IMR-90 (cell line): ENCODE data around the gene CDHR3. TPM values are rescaled to one million over a fixed set of nuclear protein-coding genes. Genes with fewer than 3 reads are reported as not detected.

Source experiments
- ATAC-seq: fragments of 200-7000 bp; cut with Tn5 transposase; 2 replicates; pipeline ENCODE4 v1.9.1; 2020; ENCODE audit warnings: low read depth, mild to moderate bottlenecking, moderate library complexity
- BruUV-seq: library from RNA; stranded (reverse); fragments of 400-500 nt; replicated peaks from 2 replicates; lab custom pipeline; 2021; lab: Mats Ljungman, UMichigan
- CTCF ChIA-PET: fragments of 300-600 bp; formaldehyde crosslinking; extraction: SDS; loops from one replicate; lab custom pipeline; 2021; ENCODE audit warnings: antibody characterized with exemption; lab: Yijun Ruan, JAX
- POLR2A ChIA-PET: fragments of 300-600 bp; sonication (Branson Sonifier 250); formaldehyde crosslinking; loops from one replicate; lab custom pipeline; 2022; ENCODE audit warnings: antibody characterized with exemption; ENCODE audit not compliant: unreplicated experiment; lab: Charles Lee
- DNase-seq: peaks from one replicate; pipeline ENCODE4 v3.0.0; 2013
- H2AFZ ChIP-seq: replicated peaks from 2 replicates; pipeline ENCODE3; 2013; ENCODE audit warnings: low read length, mild to moderate bottlenecking; ENCODE audit not compliant: poor library complexity
- H2AK5ac ChIP-seq: 2 replicates; pipeline ENCODE4 v1.6.1; 2013; ENCODE audit warnings: low read depth, low read length, inconsistent platforms
- H2AK9ac ChIP-seq: replicated peaks from 2 replicates; pipeline ENCODE3; 2013; ENCODE audit warnings: mild to moderate bottlenecking, low read depth, low read length, moderate library complexity; ENCODE audit not compliant: poor library complexity
- H2BK120ac ChIP-seq: 2 replicates; pipeline ENCODE4 v1.6.1; 2013; ENCODE audit warnings: low read depth, low read length, inconsistent platforms
- H2BK15ac ChIP-seq: 3 replicates; pipeline ENCODE4 v1.6.1; 2013; ENCODE audit warnings: low read depth, low read length, inconsistent platforms
- H2BK20ac ChIP-seq: 2 replicates; pipeline ENCODE4 v1.6.1; 2013; ENCODE audit warnings: low read depth, mild to moderate bottlenecking, inconsistent platforms, low read length, moderate library complexity
- H2BK5ac ChIP-seq: 2 replicates; pipeline ENCODE4 v1.6.1; 2013; ENCODE audit warnings: mild to moderate bottlenecking, low read depth, low read length, inconsistent platforms; ENCODE audit not compliant: poor library complexity, severe bottlenecking
- H3K14ac ChIP-seq: replicated peaks from 2 replicates; pipeline ENCODE4 v1.6.1; 2013; ENCODE audit warnings: low read depth, low read length, inconsistent platforms
- H3K18ac ChIP-seq: 2 replicates; pipeline ENCODE4 v1.6.1; 2013; ENCODE audit warnings: low read depth, low read length, control low read depth
- H3K23ac ChIP-seq: 2 replicates; pipeline ENCODE4 v1.6.1; 2013; ENCODE audit warnings: low read depth, low read length, inconsistent platforms
- H3K27ac ChIP-seq: 2 replicates; pipeline ENCODE4 v1.5.1; 2013; ENCODE audit warnings: mild to moderate bottlenecking, control low read depth, low read length; ENCODE audit not compliant: insufficient read depth
- H3K27me3 ChIP-seq: 2 replicates; pipeline ENCODE4 v1.6.1; 2013; ENCODE audit warnings: low read length; ENCODE audit not compliant: control insufficient read depth, insufficient read depth
- H3K36me3 ChIP-seq: 2 replicates; pipeline ENCODE4 v1.6.1; 2013; ENCODE audit warnings: low read length, mixed read lengths; ENCODE audit not compliant: control insufficient read depth, insufficient read depth
- H3K4ac ChIP-seq: 2 replicates; pipeline ENCODE4 v1.6.1; 2013; ENCODE audit warnings: low read depth, low read length, inconsistent platforms
- H3K4me1 ChIP-seq: 2 replicates; pipeline ENCODE4 v1.6.1; 2013; ENCODE audit warnings: low read length, mixed read lengths; ENCODE audit not compliant: control insufficient read depth, insufficient read depth
- H3K4me2 ChIP-seq: 2 replicates; pipeline ENCODE4 v1.6.1; 2013; ENCODE audit warnings: low read depth, mild to moderate bottlenecking, control low read depth, low read length, moderate library complexity
- H3K4me3 ChIP-seq: 2 replicates; pipeline ENCODE4 v1.5.1; 2013; ENCODE audit warnings: low read depth, mild to moderate bottlenecking, control low read depth, low read length, moderate library complexity; ENCODE audit not compliant: insufficient read depth
- H3K56ac ChIP-seq: 2 replicates; pipeline ENCODE4 v1.6.1; 2013; ENCODE audit warnings: low read length, inconsistent platforms; ENCODE audit not compliant: insufficient read depth; ENCODE audit errors: extremely low read depth
- H3K79me1 ChIP-seq, 2 experiments: 2 replicates each; pipeline ENCODE4 v1.6.1; 2013; ENCODE audit warnings: low read length in 2 of 2, inconsistent platforms in 1 of 2, low read depth in 1 of 2
- H3K9ac ChIP-seq: 2 replicates; pipeline ENCODE4 v1.6.1; 2013; ENCODE audit warnings: low read depth, low read length, control low read depth
- H3K9me1 ChIP-seq: 2 replicates; pipeline ENCODE4 v1.6.1; 2013; ENCODE audit warnings: low read length, inconsistent platforms; ENCODE audit not compliant: insufficient read depth
- H3K9me3 ChIP-seq: 2 replicates; pipeline ENCODE4 v1.6.1; 2013; ENCODE audit warnings: low read length; ENCODE audit not compliant: control insufficient read depth, insufficient read depth
- H4K20me1 ChIP-seq: 2 replicates; pipeline ENCODE4 v1.6.1; 2013; ENCODE audit warnings: low read length, inconsistent platforms; ENCODE audit not compliant: insufficient read depth
- H4K5ac ChIP-seq: 2 replicates; pipeline ENCODE4 v1.6.1; 2013; ENCODE audit warnings: mild to moderate bottlenecking, low read depth, low read length, control low read depth
- H4K8ac ChIP-seq, 2 experiments: 2 replicates each; pipeline ENCODE4 v1.6.1; 2013; ENCODE audit warnings: low read depth in 2 of 2, low read length in 2 of 2, control low read depth in 1 of 2, inconsistent platforms in 1 of 2
- H4K91ac ChIP-seq: 2 replicates; pipeline ENCODE4 v1.6.1; 2013; ENCODE audit warnings: low read depth, low read length, inconsistent platforms; ENCODE audit not compliant: insufficient read depth
- BHLHE40 ChIP-seq: fragments of 150-350 bp; IDR thresholded peaks from 2 replicates; pipeline ENCODE4 v1.6.1; 2016; ENCODE audit warnings: mild to moderate bottlenecking, low read depth, low read length
- CHD1 ChIP-seq: IDR thresholded peaks from 2 replicates; pipeline ENCODE4 v1.6.1; 2012; ENCODE audit warnings: low read depth, low read length, improper control_type of control experiment
- MAFK ChIP-seq: IDR thresholded peaks from 2 replicates; pipeline ENCODE4 v1.6.1; 2012; ENCODE audit warnings: low read depth, low read length, improper control_type of control experiment
- MAZ ChIP-seq: IDR thresholded peaks from 2 replicates; pipeline ENCODE4 v1.6.1; 2012; ENCODE audit warnings: low read depth, mild to moderate bottlenecking, low read length, improper control_type of control experiment, moderate library complexity, borderline replicate concordance
- MXI1 ChIP-seq: IDR thresholded peaks from 2 replicates; pipeline ENCODE4 v1.6.1; 2012; ENCODE audit warnings: low read depth, mild to moderate bottlenecking, low read length, moderate library complexity, borderline replicate concordance
- NFE2L2 ChIP-seq: fragments of 150-350 bp; IDR thresholded peaks from 2 replicates; pipeline ENCODE4 v1.6.1; 2016; ENCODE audit warnings: low read depth, mild to moderate bottlenecking, low read length
- POLR2A ChIP-seq: IDR thresholded peaks from 2 replicates; pipeline ENCODE4 v1.6.1; 2012; ENCODE audit warnings: mild to moderate bottlenecking, low read depth, low read length
- RCOR1 ChIP-seq: IDR thresholded peaks from 2 replicates; pipeline ENCODE4 v1.6.1; 2012; ENCODE audit warnings: mild to moderate bottlenecking, low read length, improper control_type of control experiment; ENCODE audit not compliant: insufficient replicate concordance
- RFX5 ChIP-seq: IDR thresholded peaks from 2 replicates; pipeline ENCODE4 v1.8.0; 2012; ENCODE audit warnings: low read depth, mild to moderate bottlenecking, low read length, moderate library complexity
- WGBS, 2 experiments: methylation state at CpG; one replicate each; pipeline versions ENCODE4 v1.1.5 to v1.1.7; 2013; ENCODE audit warnings: missing lambda C conversion rate in 2 of 2; ENCODE audit not compliant: insufficient read length in 1 of 2; ENCODE audit errors: extremely low coverage in 2 of 2; 5-methylcytosine and 5-hydroxymethylcytosine counted together
- dilution Hi-C: fragments of 300-500 bp; cut with HindIII; formaldehyde crosslinking; loops from one replicate; pipeline ENCODE4 v1.14.3; 2018; ENCODE audit warnings: low sequenced_read_pairs; ENCODE audit not compliant: unreplicated experiment
- in situ Hi-C: fragments of 300-500 bp; cut with MboI; formaldehyde crosslinking; loops from 3 replicates; pipeline ENCODE4 v1.14.3; 2019; ENCODE audit warnings: low sequenced_read_pairs, inconsistent platforms, mixed read lengths
- intact Hi-C: fragments of 100-400 bp; cut with micrococcal nuclease; formaldehyde crosslinking; loops from 2 replicates; pipeline ENCODE4 v1.10.0; 2022
- polyA plus RNA-seq, 3 experiments: library from polyadenylated mRNA; depleted of rRNA; stranded (reverse); fragments of >200 nt; gene quantifications; 2 replicates each; pipeline ENCODE4 v1.2.3, GENCODE V29; 2012; ENCODE audit warnings: low replicate concordance in 1 of 3
- total RNA-seq: library from RNA; depleted of rRNA; stranded (reverse); fragments of >200 nt; gene quantifications from 2 replicates; pipeline ENCODE4 v1.2.3, GENCODE V29; 2012
- TF ChIP-seq, protein P1 (sequence below): conservative IDR thresholded peaks from 2 replicates; pipeline ENCODE4 v1.5.1; 2012; ENCODE audit warnings: mild to moderate bottlenecking, low read depth, low read length, improper control_type of control experiment
- TF ChIP-seq, protein P2 (sequence below): fragments of 150-350 bp; IDR thresholded peaks from 2 replicates; pipeline ENCODE4 v1.6.1; 2016; ENCODE audit warnings: low read depth, mild to moderate bottlenecking, low read length, moderate library complexity, borderline replicate concordance
- TF ChIP-seq, protein P3 (sequence below): fragments of 150-350 bp; IDR thresholded peaks from 2 replicates; pipeline ENCODE4 v1.6.1; 2017; ENCODE audit warnings: mild to moderate bottlenecking, antibody characterized with exemption, low read length, low read depth

The CDHR3 gene
- total and polyA plus RNA-seq, 2 of the 4 experiments (the other 2 are of a cell fraction): 0.96 to 1.6 TPM

DNA sequence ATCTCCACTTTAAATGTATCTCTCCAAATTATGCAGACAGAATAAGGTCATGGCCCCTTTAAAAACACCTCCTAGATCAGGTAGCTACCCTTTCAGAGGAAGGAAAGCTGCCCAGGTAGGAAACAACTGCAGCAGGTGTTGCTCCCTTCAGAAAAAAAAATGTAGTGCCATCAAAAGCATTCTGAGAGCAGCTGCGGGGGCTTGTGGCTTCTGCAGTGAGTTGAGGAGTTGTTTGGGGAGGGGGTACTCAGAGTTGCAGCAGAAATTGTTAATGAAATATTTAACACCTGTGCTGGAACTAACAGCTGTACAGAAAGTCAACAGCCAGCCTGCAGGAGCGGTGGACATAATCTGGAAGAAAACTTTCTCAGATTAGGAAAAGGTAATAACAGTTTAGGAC lies 24.0 kb downstream of the CDHR3 start:
- WGBS, 2 experiments: no CpG with 5 or more reads among the region's 2 CpGs
- TF ChIP-seq, protein P1, sequence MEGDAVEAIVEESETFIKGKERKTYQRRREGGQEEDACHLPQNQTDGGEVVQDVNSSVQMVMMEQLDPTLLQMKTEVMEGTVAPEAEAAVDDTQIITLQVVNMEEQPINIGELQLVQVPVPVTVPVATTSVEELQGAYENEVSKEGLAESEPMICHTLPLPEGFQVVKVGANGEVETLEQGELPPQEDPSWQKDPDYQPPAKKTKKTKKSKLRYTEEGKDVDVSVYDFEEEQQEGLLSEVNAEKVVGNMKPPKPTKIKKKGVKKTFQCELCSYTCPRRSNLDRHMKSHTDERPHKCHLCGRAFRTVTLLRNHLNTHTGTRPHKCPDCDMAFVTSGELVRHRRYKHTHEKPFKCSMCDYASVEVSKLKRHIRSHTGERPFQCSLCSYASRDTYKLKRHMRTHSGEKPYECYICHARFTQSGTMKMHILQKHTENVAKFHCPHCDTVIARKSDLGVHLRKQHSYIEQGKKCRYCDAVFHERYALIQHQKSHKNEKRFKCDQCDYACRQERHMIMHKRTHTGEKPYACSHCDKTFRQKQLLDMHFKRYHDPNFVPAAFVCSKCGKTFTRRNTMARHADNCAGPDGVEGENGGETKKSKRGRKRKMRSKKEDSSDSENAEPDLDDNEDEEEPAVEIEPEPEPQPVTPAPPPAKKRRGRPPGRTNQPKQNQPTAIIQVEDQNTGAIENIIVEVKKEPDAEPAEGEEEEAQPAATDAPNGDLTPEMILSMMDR: no peak
- TF ChIP-seq MXI1 (no peak), RFX5 (no peak), NFE2L2 (no peak), BHLHE40 (no peak), RCOR1 (no peak), CHD1 (no peak), MAFK (no peak), POLR2A (no peak), MAZ (no peak)
- TF ChIP-seq, protein P2, sequence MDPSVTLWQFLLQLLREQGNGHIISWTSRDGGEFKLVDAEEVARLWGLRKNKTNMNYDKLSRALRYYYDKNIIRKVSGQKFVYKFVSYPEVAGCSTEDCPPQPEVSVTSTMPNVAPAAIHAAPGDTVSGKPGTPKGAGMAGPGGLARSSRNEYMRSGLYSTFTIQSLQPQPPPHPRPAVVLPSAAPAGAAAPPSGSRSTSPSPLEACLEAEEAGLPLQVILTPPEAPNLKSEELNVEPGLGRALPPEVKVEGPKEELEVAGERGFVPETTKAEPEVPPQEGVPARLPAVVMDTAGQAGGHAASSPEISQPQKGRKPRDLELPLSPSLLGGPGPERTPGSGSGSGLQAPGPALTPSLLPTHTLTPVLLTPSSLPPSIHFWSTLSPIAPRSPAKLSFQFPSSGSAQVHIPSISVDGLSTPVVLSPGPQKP: no peak
- TF ChIP-seq, protein P3, sequence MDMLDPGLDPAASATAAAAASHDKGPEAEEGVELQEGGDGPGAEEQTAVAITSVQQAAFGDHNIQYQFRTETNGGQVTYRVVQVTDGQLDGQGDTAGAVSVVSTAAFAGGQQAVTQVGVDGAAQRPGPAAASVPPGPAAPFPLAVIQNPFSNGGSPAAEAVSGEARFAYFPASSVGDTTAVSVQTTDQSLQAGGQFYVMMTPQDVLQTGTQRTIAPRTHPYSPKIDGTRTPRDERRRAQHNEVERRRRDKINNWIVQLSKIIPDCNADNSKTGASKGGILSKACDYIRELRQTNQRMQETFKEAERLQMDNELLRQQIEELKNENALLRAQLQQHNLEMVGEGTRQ: no peak

More for the DNA sequence above, 24.0 kb downstream of the CDHR3 start:
- H4K5ac ChIP-seq: no peak overlapping the region
- no peak overlapping the region for H4K91ac ChIP-seq
- H3K56ac ChIP-seq: no peak overlapping the region
- ATAC-seq (no peak), DNase-seq (no peak)
- H2AK5ac ChIP-seq: no peak overlapping the region
- peaks cover 2% of the 10 kb centered on the region; the same call in 1 of the 2 replicates for H3K4me1 ChIP-seq
- H2BK15ac ChIP-seq: no peak overlapping the region
- intact Hi-C loops (no loop called here), in situ Hi-C loops (no loop called here), dilution Hi-C loops (no loop called here)
- H3K4me3 ChIP-seq: no peak overlapping the region
- no peak overlapping the region for H3K9ac ChIP-seq
- no peak overlapping the region for H4K8ac ChIP-seq
- peaks cover 45% of the 10 kb centered on the region for H3K27me3 ChIP-seq
- POLR2A ChIA-PET: no interaction called here
- BruUV-seq: no TSS peak
- no peak overlapping the region for H2AK9ac ChIP-seq
- no peak overlapping the region for H2BK120ac ChIP-seq
- CTCF ChIA-PET: no interaction called here
- H2BK20ac ChIP-seq: no peak overlapping the region
- H3K4ac ChIP-seq: no peak overlapping the region
- H3K79me1 ChIP-seq: no peaks in the 10 kb centered on the region
- no peak overlapping the region for H2BK5ac ChIP-seq
- H3K9me3 ChIP-seq: no peaks in the 10 kb centered on the region
- no peak overlapping the region for H3K27ac ChIP-seq
- H2AFZ ChIP-seq: no peak overlapping the region
- H3K14ac ChIP-seq: no peak overlapping the region
- H3K23ac ChIP-seq: no peak overlapping the region
- H3K36me3 ChIP-seq: no peaks in the 10 kb centered on the region
- no peak overlapping the region for H3K18ac ChIP-seq
- no peaks in the 10 kb centered on the region for H4K20me1 ChIP-seq
- H3K9me1 ChIP-seq: no peaks in the 10 kb centered on the region
- H3K4me2 ChIP-seq: no peak overlapping the region
